ENCODE data around the gene MAB21L3. TPM values are rescaled to one million over a fixed set of nuclear protein-coding genes. Genes with fewer than 3 reads are reported as not detected.

Gene MAB21L3
- total RNA-seq, 1 experiment from 2014 or later: 4.8 TPM

DNA sequence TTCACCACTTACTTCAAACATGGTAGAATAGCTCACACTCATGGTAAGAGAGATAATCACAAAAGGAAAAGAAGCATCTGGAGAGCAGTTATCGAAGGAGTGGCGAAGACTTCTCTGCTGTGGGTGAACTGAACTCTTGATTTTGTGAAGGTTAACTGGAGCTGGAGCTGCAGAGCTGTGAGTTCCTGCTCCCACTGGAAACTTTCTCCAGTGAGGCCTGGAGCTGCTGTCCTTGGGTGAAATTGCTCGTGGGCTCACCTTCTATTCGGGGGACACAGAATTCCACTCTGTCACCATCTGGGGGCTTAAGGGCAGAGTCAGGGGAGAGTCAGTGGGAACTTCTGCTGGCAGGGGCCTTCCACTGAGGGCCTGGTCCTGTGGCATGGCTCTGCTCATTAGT is 45.9 kb downstream of the MAB21L3 start:
- ChIA-PET CTCF (interaction anchor here (0.6 kb wide), 1 partner anchor 418 kb away, joined by 3 read pairs; no protein-coding TSS in a partner anchor), POLR2A (ENCODE audit: low non-redundant PET) (no interaction called here)
- TF ChIP-seq, protein P1, sequence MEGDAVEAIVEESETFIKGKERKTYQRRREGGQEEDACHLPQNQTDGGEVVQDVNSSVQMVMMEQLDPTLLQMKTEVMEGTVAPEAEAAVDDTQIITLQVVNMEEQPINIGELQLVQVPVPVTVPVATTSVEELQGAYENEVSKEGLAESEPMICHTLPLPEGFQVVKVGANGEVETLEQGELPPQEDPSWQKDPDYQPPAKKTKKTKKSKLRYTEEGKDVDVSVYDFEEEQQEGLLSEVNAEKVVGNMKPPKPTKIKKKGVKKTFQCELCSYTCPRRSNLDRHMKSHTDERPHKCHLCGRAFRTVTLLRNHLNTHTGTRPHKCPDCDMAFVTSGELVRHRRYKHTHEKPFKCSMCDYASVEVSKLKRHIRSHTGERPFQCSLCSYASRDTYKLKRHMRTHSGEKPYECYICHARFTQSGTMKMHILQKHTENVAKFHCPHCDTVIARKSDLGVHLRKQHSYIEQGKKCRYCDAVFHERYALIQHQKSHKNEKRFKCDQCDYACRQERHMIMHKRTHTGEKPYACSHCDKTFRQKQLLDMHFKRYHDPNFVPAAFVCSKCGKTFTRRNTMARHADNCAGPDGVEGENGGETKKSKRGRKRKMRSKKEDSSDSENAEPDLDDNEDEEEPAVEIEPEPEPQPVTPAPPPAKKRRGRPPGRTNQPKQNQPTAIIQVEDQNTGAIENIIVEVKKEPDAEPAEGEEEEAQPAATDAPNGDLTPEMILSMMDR (conservative IDR thresholded peaks at IDR 0.05; ENCODE audit: low read depth, low read length): no peak
- no peak for TF ChIP-seq EZH2 (IDR thresholded peaks at IDR 0.05; ENCODE audit: borderline replicate concordance, low read depth, low read length, poor library complexity, severe bottlenecking)
- Histone ChIP-seq H3K36me3 (ENCODE audit: insufficient read depth, low read length, poor library complexity, severe bottlenecking) (no peaks in the 10 kb centered on the region), H3K4me3 (ENCODE audit: low read depth, low read length, poor library complexity, severe bottlenecking) (no peak overlapping the region), H3K27ac (ENCODE audit: low read depth, low read length, poor library complexity, severe bottlenecking) (no peak overlapping the region), H3K4me1 (ENCODE audit: insufficient read depth, low read length, poor library complexity, severe bottlenecking) (peaks cover 3% of the 10 kb centered on the region), H3K9me3 (ENCODE audit: low read depth, low read length, poor library complexity, severe bottlenecking) (peaks cover 6% of the 10 kb centered on the region), H3K27me3 (replicated peaks; ENCODE audit: insufficient read depth, low read depth, low read length, poor library complexity) (no peaks in the 10 kb centered on the region)
- intact Hi-C loops (cut with micrococcal nuclease; ENCODE audit: unreplicated experiment): no loop called here
- no TSS peak for BruUV-seq (replicated peaks)
- DNase-seq (ENCODE audit: low spot score): no peak

- Histone ChIP-seq H3K4me1 (ENCODE audit: insufficient read depth, low read length, poor library complexity, severe bottlenecking) (no peaks in the 10 kb centered on the region), H3K9me3 (ENCODE audit: low read depth, low read length, poor library complexity, severe bottlenecking) (peaks cover 6% of the 10 kb centered on the region), H3K4me3 (ENCODE audit: low read depth, low read length, poor library complexity, severe bottlenecking) (no peak overlapping the region), H3K36me3 (ENCODE audit: insufficient read depth, low read length, poor library complexity, severe bottlenecking) (no peaks in the 10 kb centered on the region), H3K27me3 (replicated peaks; ENCODE audit: insufficient read depth, low read depth, low read length, poor library complexity) (no peaks in the 10 kb centered on the region), H3K27ac (ENCODE audit: low read depth, low read length, poor library complexity, severe bottlenecking) (no peak overlapping the region)
- ChIA-PET POLR2A (ENCODE audit: low non-redundant PET) (no interaction called here), CTCF (no interaction called here)
- no TSS peak for BruUV-seq (replicated peaks)
- no peak for DNase-seq (ENCODE audit: low spot score)
- intact Hi-C loops (cut with micrococcal nuclease; ENCODE audit: unreplicated experiment): no loop called here
- TF ChIP-seq, protein P1 (conservative IDR thresholded peaks at IDR 0.05; ENCODE audit: low read depth, low read length): no peak
- TF ChIP-seq EZH2 (IDR thresholded peaks at IDR 0.05; ENCODE audit: borderline replicate concordance, low read depth, low read length, poor library complexity, severe bottlenecking): no peak
Measured at GRCh38 chr1:116159177-116159576, 48.0 kb downstream of the MAB21L3 start.

GRCh38 chr1:116159611-116160010 is 48.4 kb downstream of the MAB21L3 start:
- TF ChIP-seq, protein P1 (conservative IDR thresholded peaks at IDR 0.05; ENCODE audit: low read depth, low read length): no peak
- TF ChIP-seq EZH2 (IDR thresholded peaks at IDR 0.05; ENCODE audit: borderline replicate concordance, low read depth, low read length, poor library complexity, severe bottlenecking): no peak
- no peak overlapping the region for H3K4me3 ChIP-seq (ENCODE audit: low read depth, low read length, poor library complexity, severe bottlenecking)
- H3K27me3 ChIP-seq (replicated peaks; ENCODE audit: insufficient read depth, low read depth, low read length, poor library complexity): no peaks in the 10 kb centered on the region
- no peak for DNase-seq (ENCODE audit: low spot score)
- no TSS peak for BruUV-seq (replicated peaks)
- CTCF ChIA-PET: no interaction called here
- H3K4me1 ChIP-seq (ENCODE audit: insufficient read depth, low read length, poor library complexity, severe bottlenecking): no peaks in the 10 kb centered on the region
- intact Hi-C loops (cut with micrococcal nuclease; ENCODE audit: unreplicated experiment): no loop called here
- no peak overlapping the region for H3K27ac ChIP-seq (ENCODE audit: low read depth, low read length, poor library complexity, severe bottlenecking)
- peaks cover 6% of the 10 kb centered on the region for H3K9me3 ChIP-seq (ENCODE audit: low read depth, low read length, poor library complexity, severe bottlenecking)
- POLR2A ChIA-PET (ENCODE audit: low non-redundant PET): no interaction called here
- no peaks in the 10 kb centered on the region for H3K36me3 ChIP-seq (ENCODE audit: insufficient read depth, low read length, poor library complexity, severe bottlenecking)

Data from A673 (cell line).